ENCODE results near the gene FTO. TPM values are rescaled to one million over a fixed set of nuclear protein-coding genes. Genes with fewer than 3 reads are reported as not detected.

FTO gene
- total and polyA plus RNA-seq, 2 of the 8 experiments (the other 6 are each of a cell fraction or from before 2014, with no cell fraction given) = 34.5 to 59.8 TPM

DNA sequence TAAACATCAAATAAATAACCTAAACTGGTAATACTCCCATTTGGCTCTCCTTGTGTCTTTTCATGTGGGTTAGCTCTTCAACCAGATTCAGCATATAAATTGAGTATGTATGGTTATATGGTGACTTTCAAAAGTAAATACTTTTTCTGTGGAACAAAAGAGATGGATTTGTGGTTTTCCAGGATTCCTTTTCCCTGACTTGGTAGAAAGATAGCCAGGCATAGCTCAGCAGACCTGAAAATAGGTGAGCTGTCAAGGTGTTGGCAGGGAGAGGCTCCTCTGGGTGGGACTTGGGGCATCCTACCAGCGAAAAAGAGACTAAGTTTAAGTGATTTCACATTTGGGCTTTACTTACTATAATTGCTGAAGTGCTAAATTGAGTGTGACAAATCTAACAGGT is 80.3 kb downstream of the FTO start:
- POLR2A ChIA-PET (ENCODE audit: partially characterized antibody) = no interaction called here
- H3K27ac ChIP-seq (ENCODE audit: low read depth, low read length) = no peak overlapping the region
- no peak for TF ChIP-seq BCL11A (IDR thresholded peaks at IDR 0.05; ENCODE audit: low read depth in 2 of 2, low read length in 2 of 2)
- TF ChIP-seq TEAD4 (IDR thresholded peaks at IDR 0.05; ENCODE audit: low read depth, low read length) = no peak
- TF ChIP-seq, protein P1, sequence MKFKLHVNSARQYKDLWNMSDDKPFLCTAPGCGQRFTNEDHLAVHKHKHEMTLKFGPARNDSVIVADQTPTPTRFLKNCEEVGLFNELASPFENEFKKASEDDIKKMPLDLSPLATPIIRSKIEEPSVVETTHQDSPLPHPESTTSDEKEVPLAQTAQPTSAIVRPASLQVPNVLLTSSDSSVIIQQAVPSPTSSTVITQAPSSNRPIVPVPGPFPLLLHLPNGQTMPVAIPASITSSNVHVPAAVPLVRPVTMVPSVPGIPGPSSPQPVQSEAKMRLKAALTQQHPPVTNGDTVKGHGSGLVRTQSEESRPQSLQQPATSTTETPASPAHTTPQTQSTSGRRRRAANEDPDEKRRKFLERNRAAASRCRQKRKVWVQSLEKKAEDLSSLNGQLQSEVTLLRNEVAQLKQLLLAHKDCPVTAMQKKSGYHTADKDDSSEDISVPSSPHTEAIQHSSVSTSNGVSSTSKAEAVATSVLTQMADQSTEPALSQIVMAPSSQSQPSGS (IDR thresholded peaks at IDR 0.05; ENCODE audit: low read length) = no peak
- no peak for TF ChIP-seq GTF2F1 (IDR thresholded peaks at IDR 0.05; ENCODE audit: borderline replicate concordance, low read depth, low read length)
- TF ChIP-seq, protein P2, sequence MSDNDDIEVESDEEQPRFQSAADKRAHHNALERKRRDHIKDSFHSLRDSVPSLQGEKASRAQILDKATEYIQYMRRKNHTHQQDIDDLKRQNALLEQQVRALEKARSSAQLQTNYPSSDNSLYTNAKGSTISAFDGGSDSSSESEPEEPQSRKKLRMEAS (IDR thresholded peaks at IDR 0.05) = no peak
- TF ChIP-seq EGR1 (IDR thresholded peaks at IDR 0.05; ENCODE audit: borderline replicate concordance, low read depth, low read length) = no peak
- TF ChIP-seq, protein P3, sequence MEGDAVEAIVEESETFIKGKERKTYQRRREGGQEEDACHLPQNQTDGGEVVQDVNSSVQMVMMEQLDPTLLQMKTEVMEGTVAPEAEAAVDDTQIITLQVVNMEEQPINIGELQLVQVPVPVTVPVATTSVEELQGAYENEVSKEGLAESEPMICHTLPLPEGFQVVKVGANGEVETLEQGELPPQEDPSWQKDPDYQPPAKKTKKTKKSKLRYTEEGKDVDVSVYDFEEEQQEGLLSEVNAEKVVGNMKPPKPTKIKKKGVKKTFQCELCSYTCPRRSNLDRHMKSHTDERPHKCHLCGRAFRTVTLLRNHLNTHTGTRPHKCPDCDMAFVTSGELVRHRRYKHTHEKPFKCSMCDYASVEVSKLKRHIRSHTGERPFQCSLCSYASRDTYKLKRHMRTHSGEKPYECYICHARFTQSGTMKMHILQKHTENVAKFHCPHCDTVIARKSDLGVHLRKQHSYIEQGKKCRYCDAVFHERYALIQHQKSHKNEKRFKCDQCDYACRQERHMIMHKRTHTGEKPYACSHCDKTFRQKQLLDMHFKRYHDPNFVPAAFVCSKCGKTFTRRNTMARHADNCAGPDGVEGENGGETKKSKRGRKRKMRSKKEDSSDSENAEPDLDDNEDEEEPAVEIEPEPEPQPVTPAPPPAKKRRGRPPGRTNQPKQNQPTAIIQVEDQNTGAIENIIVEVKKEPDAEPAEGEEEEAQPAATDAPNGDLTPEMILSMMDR (IDR thresholded peaks at IDR 0.05; ENCODE audit: control extremely low read depth in 1 of 3, insufficient read depth in 1 of 3, low read depth in 1 of 3, low read length in 3 of 3) = no peak
- TF ChIP-seq CREB1 (IDR thresholded peaks at IDR 0.05) = no peak
- TF ChIP-seq GABPA (IDR thresholded peaks at IDR 0.05; ENCODE audit: borderline replicate concordance, insufficient read depth, low read length) = no peak

More for the DNA sequence above, 80.3 kb downstream of the FTO start:
- no peak overlapping the region for H3K18ac ChIP-seq (ENCODE audit: extremely low read depth, low read length)
- no peak overlapping the region for H3K4ac ChIP-seq (replicated peaks; ENCODE audit: insufficient read length, low read depth, low read length)
- no peak overlapping the region for H2BK5ac ChIP-seq (ENCODE audit: low read depth, low read length)
- no peaks in the 10 kb centered on the region for H3K79me1 ChIP-seq (ENCODE audit: low read depth, low read length)
- H3K23ac ChIP-seq (ENCODE audit: insufficient read length) = no peak overlapping the region
- H3K9me3 ChIP-seq (ENCODE audit: insufficient read depth in 2 of 2, low read depth in 1 of 2, low read length in 1 of 2) = no peaks in the 10 kb centered on the region
- H2BK15ac ChIP-seq (ENCODE audit: low read length) = no peak overlapping the region
- WGBS, 2 experiments (ENCODE audit: extremely low coverage in 1 of 2, insufficient coverage in 1 of 2, insufficient read length in 1 of 2, insufficient replicate concordance in 2 of 2, low coverage in 1 of 2, low lambda C conversion rate in 2 of 2, missing lambda C conversion rate in 1 of 2) = 95% methylated on average over 1 of the region's 1 CpG; no CpG with 5 or more reads in 1 of the 2 experiments
- no peak overlapping the region for H4K5ac ChIP-seq (ENCODE audit: insufficient read length, low read depth, low read length)
- no peak overlapping the region for H3K9ac ChIP-seq (replicated peaks in 1 of 4; ENCODE audit: extremely low read depth in 1 of 4, low read depth in 3 of 4, low read length in 3 of 4)
- no peaks in the 10 kb centered on the region for H3K23me2 ChIP-seq (ENCODE audit: low read depth, low read length)
- no peak overlapping the region for H3K4me2 ChIP-seq (ENCODE audit: insufficient read depth in 1 of 2, low read depth in 2 of 2, low read length in 2 of 2)
- H4K91ac ChIP-seq (replicated peaks; ENCODE audit: insufficient read length, low read length) = no peak overlapping the region
- H3K56ac ChIP-seq (replicated peaks; ENCODE audit: insufficient read length, low read depth, low read length) = no peak overlapping the region
- H4K8ac ChIP-seq (ENCODE audit: extremely low read depth, insufficient read depth, low read length) = no peak overlapping the region
- no peaks in the 10 kb centered on the region for H3K27me3 ChIP-seq (replicated peaks in 1 of 4; ENCODE audit: control insufficient read depth in 3 of 4, extremely low read depth in 1 of 4, insufficient read depth in 3 of 4, low read length in 3 of 4)
- no peaks in the 10 kb centered on the region for H3K4me1 ChIP-seq (replicated peaks in 1 of 4; ENCODE audit: control insufficient read depth in 3 of 4, insufficient read depth in 4 of 4, low read length in 3 of 4)
- no peak overlapping the region for H2BK120ac ChIP-seq (replicated peaks; ENCODE audit: low read depth, low read length)
- H2AK5ac ChIP-seq (ENCODE audit: low read depth, low read length) = no peak overlapping the region
- no peak overlapping the region for H2BK12ac ChIP-seq (ENCODE audit: low read depth, low read length)
- H2BK20ac ChIP-seq (ENCODE audit: low read length) = no peak overlapping the region
- FAIRE-seq (no peak), DNase-seq (ENCODE audit: low read depth in 1 of 2, low spot score in 2 of 2) (no peak)
- no peak overlapping the region for H3K4me3 ChIP-seq (ENCODE audit: extremely low read depth in 1 of 4, insufficient read depth in 2 of 4, low read depth in 3 of 4, low read length in 4 of 4)
- H2AFZ ChIP-seq (ENCODE audit: low read length) = no peak overlapping the region
- CTCF ChIA-PET (ENCODE audit: partially characterized antibody) = interaction anchor here (1.2 to 1.5 kb wide), 3 partner anchors 10 to 40 kb away, joined by 3 to 5 read pairs (median 3); no protein-coding TSS in a partner anchor
- H3K79me2 ChIP-seq (ENCODE audit: control insufficient read depth in 1 of 2, insufficient read depth in 2 of 2, low read length in 2 of 2) = peaks cover 0 to 16% of the 10 kb centered on the region in 2 experiments; a peak in 2 of 4 replicates
- no peaks in the 10 kb centered on the region for H4K20me1 ChIP-seq (replicated peaks in 1 of 2; ENCODE audit: control insufficient read depth in 1 of 2, insufficient read depth in 2 of 2, low read length in 2 of 2)
- H3K14ac ChIP-seq (ENCODE audit: insufficient read length) = no peak overlapping the region
- H3K36me3 ChIP-seq (ENCODE audit: control insufficient read depth in 2 of 4, insufficient read depth in 4 of 4, low read length in 3 of 4) = no peaks in the 10 kb centered on the region

All from H1 (cell line).